ENCODE measurements around the gene RAB40B. TPM values are rescaled to one million over a fixed set of nuclear protein-coding genes. Genes with fewer than 3 reads are reported as not detected.

RAB40B gene
- polyA plus RNA-seq, 1 of the 3 experiments (the other 2 are of a cell fraction), result 20.7 TPM

DNA sequence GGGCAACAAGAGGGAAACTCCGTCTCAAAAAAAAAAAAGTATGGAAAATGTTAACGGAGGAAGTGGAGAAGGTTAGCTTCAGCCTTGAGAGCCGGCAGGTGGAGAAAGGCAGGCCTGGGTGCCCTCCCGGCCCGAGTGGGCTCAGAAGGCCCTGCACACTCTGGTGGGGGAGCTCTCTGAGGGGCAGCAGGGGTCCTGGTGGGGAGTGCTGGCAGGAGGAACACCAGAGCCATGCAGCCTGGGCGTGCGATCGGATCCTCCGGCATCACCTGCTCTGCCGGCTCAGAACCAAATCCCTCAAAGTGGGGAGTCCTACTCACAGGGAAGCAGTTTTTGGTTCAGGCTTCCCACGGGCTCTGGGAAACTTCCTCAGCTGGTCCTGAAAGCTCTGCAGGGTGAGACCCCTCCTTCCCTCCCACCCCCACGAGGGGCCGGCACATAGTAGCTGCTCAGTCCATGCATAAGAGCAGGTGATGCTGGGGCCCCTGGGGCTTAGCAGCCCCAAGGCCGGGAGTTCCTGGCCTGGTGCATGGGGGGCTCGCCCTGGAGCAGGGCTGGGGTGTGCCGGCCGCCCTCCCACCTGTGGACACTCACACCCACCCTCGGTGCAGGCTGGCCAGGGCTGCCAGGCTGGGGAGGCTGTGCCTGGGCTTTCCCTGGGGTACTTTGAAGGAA, 38.1 kb upstream of the RAB40B start:
- Histone ChIP-seq H3K4me2 (peak overlapping the region; percentile 86; the same call in 1 of the 2 replicates), H3K79me2 (ENCODE audit: insufficient read depth) (no peaks in the 10 kb centered on the region), H3K27ac (ENCODE audit: low read depth in 2 of 2, low read length in 1 of 2) (no peak overlapping the region), H3F3A (replicated peaks; ENCODE audit: insufficient read depth) (no peaks in the 10 kb centered on the region), H3K9me2 (no peaks in the 10 kb centered on the region), H2AFZ (ENCODE audit: low read depth) (no peak overlapping the region), H3K4me3 (ENCODE audit: low read depth in 2 of 2, low read length in 1 of 2) (peak overlapping the region in 1 of 2 experiments; percentile 69; a peak in 1 of 4 replicates), H3K9ac (no peak overlapping the region), H4K20me1 (ENCODE audit: insufficient read depth) (no peaks in the 10 kb centered on the region), H3K9me3 (peaks cover 15% of the 10 kb centered on the region; the same call in 1 of the 2 replicates), H3K4me1 (ENCODE audit: control insufficient read depth in 1 of 2, insufficient read depth in 2 of 2, low read depth in 1 of 2, low read length in 1 of 2) (peaks cover 0 to 3% of the 10 kb centered on the region in 2 experiments; a peak in 1 of 4 replicates), H3K36me3 (replicated peaks in 1 of 2; ENCODE audit: control insufficient read depth in 1 of 2, insufficient read depth in 2 of 2, low read length in 1 of 2) (peaks cover 14 to 40% of the 10 kb centered on the region in 2 experiments), H3K27me3 (ENCODE audit: insufficient read depth) (no peaks in the 10 kb centered on the region)
- 95% methylated on average over 13 of the region's 18 CpGs for WGBS (ENCODE audit: low lambda C conversion rate)
- ChIA-PET CTCF (interaction anchor here (1.4 to 1.6 kb wide), 2 partner anchors 12 to 68 kb away, joined by 3 to 4 read pairs; no protein-coding TSS in a partner anchor), POLR2A (no interaction called here)
- DNase-seq, result no peak
- TF ChIP-seq RXRA (IDR thresholded peaks at IDR 0.05; ENCODE audit: borderline replicate concordance, low read depth) (no peak), FOXM1 (IDR thresholded peaks at IDR 0.05; ENCODE audit: low read depth) (no peak), FOSL2 (IDR thresholded peaks at IDR 0.05; ENCODE audit: borderline replicate concordance, low read depth) (no peak)
- TF ChIP-seq, protein P1, sequence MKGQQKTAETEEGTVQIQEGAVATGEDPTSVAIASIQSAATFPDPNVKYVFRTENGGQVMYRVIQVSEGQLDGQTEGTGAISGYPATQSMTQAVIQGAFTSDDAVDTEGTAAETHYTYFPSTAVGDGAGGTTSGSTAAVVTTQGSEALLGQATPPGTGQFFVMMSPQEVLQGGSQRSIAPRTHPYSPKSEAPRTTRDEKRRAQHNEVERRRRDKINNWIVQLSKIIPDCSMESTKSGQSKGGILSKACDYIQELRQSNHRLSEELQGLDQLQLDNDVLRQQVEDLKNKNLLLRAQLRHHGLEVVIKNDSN (IDR thresholded peaks at IDR 0.05; ENCODE audit: borderline replicate concordance, low read depth), result no peak

DNA sequence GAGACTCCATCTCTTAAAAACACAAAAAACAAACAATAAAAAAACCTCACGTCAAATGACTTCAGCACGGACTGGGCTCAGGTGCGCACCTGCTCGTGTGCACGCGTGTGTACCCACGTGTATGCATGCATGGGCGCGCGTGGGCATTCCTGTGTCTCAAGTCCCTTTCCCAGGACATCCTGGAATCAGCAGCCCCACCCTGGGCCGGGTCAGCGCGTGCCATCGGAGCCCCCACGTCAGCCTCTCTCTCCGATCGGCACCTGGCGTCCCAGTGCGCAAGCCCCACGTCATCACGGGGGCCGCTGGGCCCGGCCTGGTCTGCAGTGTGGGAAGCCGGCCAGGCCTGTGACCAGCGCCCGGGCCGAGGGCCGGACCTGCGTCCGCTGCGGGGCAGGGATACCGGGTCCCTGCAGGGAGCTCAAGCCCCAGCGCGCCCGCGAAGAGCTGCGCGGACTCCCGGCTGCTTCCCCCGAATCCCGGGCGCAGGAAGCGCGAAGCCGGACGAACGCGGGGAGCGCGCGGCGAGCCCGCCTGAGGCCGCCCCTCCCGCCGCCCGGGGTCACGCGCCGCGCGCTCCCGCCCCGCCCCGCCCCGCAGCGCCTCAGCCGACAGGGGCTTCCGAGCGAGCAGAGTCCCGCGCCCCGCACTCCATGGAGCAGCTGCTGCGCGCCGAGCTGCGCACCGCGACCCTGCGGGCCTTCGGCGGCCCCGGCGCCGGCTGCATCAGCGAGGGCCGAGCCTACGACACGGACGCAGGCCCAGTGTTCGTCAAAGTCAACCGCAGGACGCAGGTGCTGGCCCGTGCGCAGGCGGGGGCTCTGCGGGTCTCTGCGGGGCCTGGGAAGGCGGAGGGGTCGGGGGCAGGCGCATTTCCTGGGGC, 36.7 kb upstream of the RAB40B start, which contains the start of gene FN3K:
Gene FN3K (plus strand): TSS at position 629 of the 880 bp plus-strand sequence. CDS start 22 bp downstream, at position 651.
- Histone ChIP-seq H3K4me3 (ENCODE audit: low read depth in 2 of 2, low read length in 1 of 2) (peak within 1 kb of the TSS; percentile 54 to 69), H2AFZ (ENCODE audit: low read depth) (peak within 1 kb of the TSS; percentile 80; the same call in 1 of the 2 replicates), H3K27ac (ENCODE audit: low read depth in 2 of 2, low read length in 1 of 2) (peak within 1 kb of the TSS in 1 of 2 experiments; percentile 67; a peak in 2 of 4 replicates), H3K9me2 (no peaks in the 10 kb centered on the region), H3K9me3 (peaks cover 8% of the 10 kb centered on the region; the same call in 1 of the 2 replicates), H4K20me1 (ENCODE audit: insufficient read depth) (no peaks in the 10 kb centered on the region), H3K27me3 (ENCODE audit: insufficient read depth) (no peaks in the 10 kb centered on the region), H3K4me1 (ENCODE audit: control insufficient read depth in 1 of 2, insufficient read depth in 2 of 2, low read depth in 1 of 2, low read length in 1 of 2) (peaks cover 0 to 3% of the 10 kb centered on the region in 2 experiments; a peak in 1 of 4 replicates), H3K4me2 (peak within 1 kb of the TSS; percentile 86), H3K36me3 (replicated peaks in 1 of 2; ENCODE audit: control insufficient read depth in 1 of 2, insufficient read depth in 2 of 2, low read length in 1 of 2) (peaks cover 2 to 34% of the 10 kb centered on the region in 2 experiments), H3F3A (replicated peaks; ENCODE audit: insufficient read depth) (no peaks in the 10 kb centered on the region), H3K9ac (peak within 1 kb of the TSS; percentile 70), H3K79me2 (ENCODE audit: insufficient read depth) (no peaks in the 10 kb centered on the region)
- peak; percentile 97 for DNase-seq
- 15% methylated on average over 48 of the region's 101 CpGs for WGBS (ENCODE audit: low lambda C conversion rate)
- ChIA-PET CTCF (interaction anchor here (1.6 kb wide), 1 partner anchor 66 kb away, joined by 3 read pairs; no protein-coding TSS in a partner anchor), POLR2A (interaction anchor here (1.6 kb wide), 1 partner anchor 18 kb away, joined by 4 read pairs; the partner anchor contains the start of gene FN3KRP)
- TF ChIP-seq EZH2phosphoT487 (IDR thresholded peaks at IDR 0.05; ENCODE audit: borderline replicate concordance, low read depth) (no peak), YY1 (IDR thresholded peaks at IDR 0.05; ENCODE audit: low read depth) (no peak), SMC3 (IDR thresholded peaks at IDR 0.05; ENCODE audit: low read depth, low read length) (no peak), RXRA (IDR thresholded peaks at IDR 0.05; ENCODE audit: borderline replicate concordance, low read depth) (no peak), RAD21 (IDR thresholded peaks at IDR 0.05; ENCODE audit: low read length) (no peak), POLR2AphosphoS5 (IDR thresholded peaks at IDR 0.05; ENCODE audit: low read depth, low read length) (peak; percentile 43; the same call in 1 of the 2 replicates), TAF1 (IDR thresholded peaks at IDR 0.05; ENCODE audit: borderline replicate concordance, low read depth, low read length) (0 out of 2 replicates have a peak, but pooled peaks have one; percentile 17), EP300 (IDR thresholded peaks at IDR 0.05; ENCODE audit: borderline replicate concordance in 1 of 2, low read depth in 1 of 2, low read length in 1 of 2) (no peak), GATA2 (CRISPR knock-in tag; IDR thresholded peaks at IDR 0.05) (no peak), TEAD4 (IDR thresholded peaks at IDR 0.05; ENCODE audit: borderline replicate concordance, insufficient read depth) (no peak), FOXJ3 (CRISPR knock-in tag; IDR thresholded peaks at IDR 0.05) (no peak)
- TF ChIP-seq, protein P2, sequence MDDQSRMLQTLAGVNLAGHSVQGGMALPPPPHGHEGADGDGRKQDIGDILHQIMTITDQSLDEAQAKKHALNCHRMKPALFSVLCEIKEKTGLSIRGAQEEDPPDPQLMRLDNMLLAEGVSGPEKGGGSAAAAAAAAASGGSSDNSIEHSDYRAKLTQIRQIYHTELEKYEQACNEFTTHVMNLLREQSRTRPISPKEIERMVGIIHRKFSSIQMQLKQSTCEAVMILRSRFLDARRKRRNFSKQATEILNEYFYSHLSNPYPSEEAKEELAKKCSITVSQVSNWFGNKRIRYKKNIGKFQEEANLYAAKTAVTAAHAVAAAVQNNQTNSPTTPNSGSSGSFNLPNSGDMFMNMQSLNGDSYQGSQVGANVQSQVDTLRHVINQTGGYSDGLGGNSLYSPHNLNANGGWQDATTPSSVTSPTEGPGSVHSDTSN (IDR thresholded peaks at IDR 0.05), result no peak
- TF ChIP-seq, protein P3, sequence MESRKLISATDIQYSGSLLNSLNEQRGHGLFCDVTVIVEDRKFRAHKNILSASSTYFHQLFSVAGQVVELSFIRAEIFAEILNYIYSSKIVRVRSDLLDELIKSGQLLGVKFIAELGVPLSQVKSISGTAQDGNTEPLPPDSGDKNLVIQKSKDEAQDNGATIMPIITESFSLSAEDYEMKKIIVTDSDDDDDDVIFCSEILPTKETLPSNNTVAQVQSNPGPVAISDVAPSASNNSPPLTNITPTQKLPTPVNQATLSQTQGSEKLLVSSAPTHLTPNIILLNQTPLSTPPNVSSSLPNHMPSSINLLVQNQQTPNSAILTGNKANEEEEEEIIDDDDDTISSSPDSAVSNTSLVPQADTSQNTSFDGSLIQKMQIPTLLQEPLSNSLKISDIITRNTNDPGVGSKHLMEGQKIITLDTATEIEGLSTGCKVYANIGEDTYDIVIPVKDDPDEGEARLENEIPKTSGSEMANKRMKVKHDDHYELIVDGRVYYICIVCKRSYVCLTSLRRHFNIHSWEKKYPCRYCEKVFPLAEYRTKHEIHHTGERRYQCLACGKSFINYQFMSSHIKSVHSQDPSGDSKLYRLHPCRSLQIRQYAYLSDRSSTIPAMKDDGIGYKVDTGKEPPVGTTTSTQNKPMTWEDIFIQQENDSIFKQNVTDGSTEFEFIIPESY (IDR thresholded peaks at IDR 0.05; ENCODE audit: borderline replicate concordance, low read depth), result no peak
